ENCODE results near the gene SH2D3C. TPM values are rescaled to one million over a fixed set of nuclear protein-coding genes. Genes with fewer than 3 reads are reported as not detected.

The SH2D3C gene
- total RNA-seq, 1 experiment from 2014 or later, result not detected

- Histone ChIP-seq H3K27me3 (ENCODE audit: low read length) (no peaks in the 10 kb centered on the region), H3K9me2 (replicated peaks; ENCODE audit: insufficient read depth, low read length) (no peaks in the 10 kb centered on the region), H2AFZ (ENCODE audit: low read length) (no peak overlapping the region), H3K4me3 (ENCODE audit: low read length) (no peak overlapping the region), H3K4me2 (ENCODE audit: low read depth, low read length, poor library complexity, severe bottlenecking) (no peak overlapping the region), H3K9ac (ENCODE audit: low read length) (no peak overlapping the region), H4K20me1 (ENCODE audit: insufficient read depth, low read depth, low read length) (no peaks in the 10 kb centered on the region), H3K9me3 (ENCODE audit: low read length) (no peaks in the 10 kb centered on the region), H3K79me2 (ENCODE audit: low read length) (no peaks in the 10 kb centered on the region), H3K36me3 (ENCODE audit: insufficient read depth, low read length) (peaks cover 5% of the 10 kb centered on the region; the same call in 1 of the 2 replicates), H3K4me1 (ENCODE audit: low read length) (no peaks in the 10 kb centered on the region), H3K27ac (ENCODE audit: low read length) (no peak overlapping the region)
- no peak for DNase-seq
Observed at GRCh38 chr9:127816362-127816725, 37.9 kb upstream of the SH2D3C start.

- Histone ChIP-seq H3K4me2 (ENCODE audit: low read depth, low read length, poor library complexity, severe bottlenecking) (no peak overlapping the region), H3K9me3 (ENCODE audit: low read length) (no peaks in the 10 kb centered on the region), H3K27ac (ENCODE audit: low read length) (no peak overlapping the region), H3K9me2 (replicated peaks; ENCODE audit: insufficient read depth, low read length) (no peaks in the 10 kb centered on the region), H3K9ac (ENCODE audit: low read length) (no peak overlapping the region), H4K20me1 (ENCODE audit: insufficient read depth, low read depth, low read length) (no peaks in the 10 kb centered on the region), H3K79me2 (ENCODE audit: low read length) (no peaks in the 10 kb centered on the region), H3K4me3 (ENCODE audit: low read length) (no peak overlapping the region), H3K4me1 (ENCODE audit: low read length) (no peaks in the 10 kb centered on the region), H2AFZ (ENCODE audit: low read length) (no peak overlapping the region), H3K36me3 (ENCODE audit: insufficient read depth, low read length) (peaks cover 5% of the 10 kb centered on the region; the same call in 1 of the 2 replicates), H3K27me3 (ENCODE audit: low read length) (no peaks in the 10 kb centered on the region)
- DNase-seq, result no peak
Observed at GRCh38 chr9:127815512-127816361, 37.3 kb upstream of the SH2D3C start.

GRCh38 chr9:127814619-127815511 is 36.4 kb upstream of the SH2D3C start:
- H3K9ac ChIP-seq (ENCODE audit: low read length), result no peak overlapping the region
- no peak overlapping the region for H3K4me3 ChIP-seq (ENCODE audit: low read length)
- H3K4me2 ChIP-seq (ENCODE audit: low read depth, low read length, poor library complexity, severe bottlenecking), result no peak overlapping the region
- no peaks in the 10 kb centered on the region for H4K20me1 ChIP-seq (ENCODE audit: insufficient read depth, low read depth, low read length)
- H2AFZ ChIP-seq (ENCODE audit: low read length), result no peak overlapping the region
- H3K27me3 ChIP-seq (ENCODE audit: low read length), result no peaks in the 10 kb centered on the region
- H3K4me1 ChIP-seq (ENCODE audit: low read length), result no peaks in the 10 kb centered on the region
- no peaks in the 10 kb centered on the region for H3K9me3 ChIP-seq (ENCODE audit: low read length)
- H3K27ac ChIP-seq (ENCODE audit: low read length), result no peak overlapping the region
- no peak for DNase-seq
- H3K79me2 ChIP-seq (ENCODE audit: low read length), result 0 out of 2 replicates have a peak, but pooled peaks cover 2% of the 10 kb centered on the region
- peaks cover 12% of the 10 kb centered on the region for H3K36me3 ChIP-seq (ENCODE audit: insufficient read depth, low read length)
- H3K9me2 ChIP-seq (replicated peaks; ENCODE audit: insufficient read depth, low read length), result no peaks in the 10 kb centered on the region

GRCh38 chr9:127813686-127814226 is 35.3 kb upstream of the SH2D3C start:
- H3K4me1 ChIP-seq (ENCODE audit: low read length), result no peaks in the 10 kb centered on the region
- no peaks in the 10 kb centered on the region for H3K9me3 ChIP-seq (ENCODE audit: low read length)
- H4K20me1 ChIP-seq (ENCODE audit: insufficient read depth, low read depth, low read length), result no peaks in the 10 kb centered on the region
- no peaks in the 10 kb centered on the region for H3K27me3 ChIP-seq (ENCODE audit: low read length)
- H2AFZ ChIP-seq (ENCODE audit: low read length), result no peak overlapping the region
- H3K9me2 ChIP-seq (replicated peaks; ENCODE audit: insufficient read depth, low read length), result no peaks in the 10 kb centered on the region
- peaks cover 19% of the 10 kb centered on the region for H3K36me3 ChIP-seq (ENCODE audit: insufficient read depth, low read length)
- DNase-seq, result no peak
- no peak overlapping the region for H3K9ac ChIP-seq (ENCODE audit: low read length)
- 0 out of 2 replicates have a peak, but pooled peaks cover 2% of the 10 kb centered on the region for H3K79me2 ChIP-seq (ENCODE audit: low read length)
- H3K27ac ChIP-seq (ENCODE audit: low read length), result no peak overlapping the region
- H3K4me2 ChIP-seq (ENCODE audit: low read depth, low read length, poor library complexity, severe bottlenecking), result no peak overlapping the region
- no peak overlapping the region for H3K4me3 ChIP-seq (ENCODE audit: low read length)

GRCh38 chr9:127812936-127813675 is 34.6 kb upstream of the SH2D3C start:
- Histone ChIP-seq H3K27ac (ENCODE audit: low read length) (no peak overlapping the region), H3K4me2 (ENCODE audit: low read depth, low read length, poor library complexity, severe bottlenecking) (no peak overlapping the region), H3K9me2 (replicated peaks; ENCODE audit: insufficient read depth, low read length) (no peaks in the 10 kb centered on the region), H3K27me3 (ENCODE audit: low read length) (no peaks in the 10 kb centered on the region), H3K79me2 (ENCODE audit: low read length) (0 out of 2 replicates have a peak, but pooled peaks cover 2% of the 10 kb centered on the region), H3K4me3 (ENCODE audit: low read length) (no peak overlapping the region), H2AFZ (ENCODE audit: low read length) (no peak overlapping the region), H3K9me3 (ENCODE audit: low read length) (no peaks in the 10 kb centered on the region), H3K9ac (ENCODE audit: low read length) (no peak overlapping the region), H3K36me3 (ENCODE audit: insufficient read depth, low read length) (peaks cover 22% of the 10 kb centered on the region), H3K4me1 (ENCODE audit: low read length) (no peaks in the 10 kb centered on the region), H4K20me1 (ENCODE audit: insufficient read depth, low read depth, low read length) (no peaks in the 10 kb centered on the region)
- no peak for DNase-seq

- no peak overlapping the region for H3K9ac ChIP-seq (ENCODE audit: low read length)
- no peak overlapping the region for H3K4me2 ChIP-seq (ENCODE audit: low read depth, low read length, poor library complexity, severe bottlenecking)
- no peaks in the 10 kb centered on the region for H3K4me1 ChIP-seq (ENCODE audit: low read length)
- no peaks in the 10 kb centered on the region for H3K27me3 ChIP-seq (ENCODE audit: low read length)
- no peak overlapping the region for H3K4me3 ChIP-seq (ENCODE audit: low read length)
- H4K20me1 ChIP-seq (ENCODE audit: insufficient read depth, low read depth, low read length), result no peaks in the 10 kb centered on the region
- no peak overlapping the region for H2AFZ ChIP-seq (ENCODE audit: low read length)
- no peak overlapping the region for H3K27ac ChIP-seq (ENCODE audit: low read length)
- 0 out of 2 replicates have a peak, but pooled peaks cover 2% of the 10 kb centered on the region for H3K79me2 ChIP-seq (ENCODE audit: low read length)
- peaks cover 23% of the 10 kb centered on the region for H3K36me3 ChIP-seq (ENCODE audit: insufficient read depth, low read length)
- DNase-seq, result no peak
- H3K9me3 ChIP-seq (ENCODE audit: low read length), result no peaks in the 10 kb centered on the region
- no peaks in the 10 kb centered on the region for H3K9me2 ChIP-seq (replicated peaks; ENCODE audit: insufficient read depth, low read length)
Observed at GRCh38 chr9:127812011-127812410, 33.5 kb upstream of the SH2D3C start.

GRCh38 chr9:127810378-127811187 is 32.1 kb upstream of the SH2D3C start:
- Histone ChIP-seq H2AFZ (ENCODE audit: low read length) (no peak overlapping the region), H3K4me2 (ENCODE audit: low read depth, low read length, poor library complexity, severe bottlenecking) (no peak overlapping the region), H3K4me1 (ENCODE audit: low read length) (no peaks in the 10 kb centered on the region), H3K9me3 (ENCODE audit: low read length) (no peaks in the 10 kb centered on the region), H3K9me2 (replicated peaks; ENCODE audit: insufficient read depth, low read length) (no peaks in the 10 kb centered on the region), H4K20me1 (ENCODE audit: insufficient read depth, low read depth, low read length) (no peaks in the 10 kb centered on the region), H3K79me2 (ENCODE audit: low read length) (0 out of 2 replicates have a peak, but pooled peaks cover 7% of the 10 kb centered on the region), H3K4me3 (ENCODE audit: low read length) (no peak overlapping the region), H3K9ac (ENCODE audit: low read length) (no peak overlapping the region), H3K27ac (ENCODE audit: low read length) (no peak overlapping the region), H3K36me3 (ENCODE audit: insufficient read depth, low read length) (peaks cover 23% of the 10 kb centered on the region), H3K27me3 (ENCODE audit: low read length) (no peaks in the 10 kb centered on the region)
- DNase-seq, result no peak
